ENCODE data around the gene ESR1. TPM values are rescaled to one million over a fixed set of nuclear protein-coding genes. Genes with fewer than 3 reads are reported as not detected.

Gene ESR1
- polyA plus RNA-seq, 1 donor (not counting 4 experiments of a cell fraction or from before 2014, with no cell fraction given) = 0.22 TPM

- no peaks in the 10 kb centered on the region for H3K9me3 ChIP-seq (ENCODE audit: control insufficient read depth, low read depth, low read length)
- TF ChIP-seq EZH2 (IDR thresholded peaks at IDR 0.05; ENCODE audit: low read length) (no peak), CTCF (optimal IDR thresholded peaks at IDR 0.05 in 1 of 3, IDR thresholded peaks at IDR 0.05 in 1 of 3, conservative IDR thresholded peaks at IDR 0.05 in 1 of 3; ENCODE audit: extremely low read depth in 1 of 3, insufficient read depth in 2 of 3, low read length in 3 of 3) (no peak)
- no peak overlapping the region for H3K9ac ChIP-seq (ENCODE audit: control insufficient read depth, extremely low read depth, insufficient read depth, low read length)
- H3K4me1 ChIP-seq (ENCODE audit: control insufficient read depth, extremely low read depth, insufficient read depth, low read length) = no peaks in the 10 kb centered on the region
- H3K27ac ChIP-seq (ENCODE audit: control insufficient read depth, insufficient read depth, low read length) = no peak overlapping the region
- dilution Hi-C loops (cut with MboI; ENCODE audit: extremely low pct_ligation_motif_present, low sequenced_read_pairs) = no loop called here
- no peak overlapping the region for H3K4me2 ChIP-seq (ENCODE audit: control insufficient read depth, extremely low read depth, insufficient read depth, low read depth, low read length)
- H3K4me3 ChIP-seq (ENCODE audit: control insufficient read depth in 2 of 3, extremely low read depth in 1 of 3, insufficient read depth in 2 of 3, low read depth in 1 of 3, low read length in 3 of 3) = no peak overlapping the region
- no peaks in the 10 kb centered on the region for H3K79me2 ChIP-seq (ENCODE audit: control insufficient read depth, insufficient read depth, low read length)
- FAIRE-seq = no peak
- no peaks in the 10 kb centered on the region for H4K20me1 ChIP-seq (ENCODE audit: control insufficient read depth, extremely low read depth, insufficient read depth, low read length)
- H3K27me3 ChIP-seq (ENCODE audit: control insufficient read depth, extremely low read depth, insufficient read depth, low read length) = no peaks in the 10 kb centered on the region
- no peak overlapping the region for H2AFZ ChIP-seq (ENCODE audit: control insufficient read depth, low read length)
- H3K36me3 ChIP-seq (ENCODE audit: control insufficient read depth in 2 of 2, extremely low read depth in 1 of 2, insufficient read depth in 2 of 2, low read length in 2 of 2) = no peaks in the 10 kb centered on the region
- no peaks in the 10 kb centered on the region for H3K9me1 ChIP-seq (ENCODE audit: control insufficient read depth, extremely low read depth, insufficient read depth, low read length)
- no peak for DNase-seq (ENCODE audit: low read depth, low spot score)
Measured at GRCh38 chr6:151826517-151827142, 19.1 kb downstream of the ESR1 start.

GRCh38 chr6:151832710-151833109 lies 25.2 kb downstream of the ESR1 start:
- Histone ChIP-seq H3K36me3 (ENCODE audit: control insufficient read depth in 2 of 2, extremely low read depth in 1 of 2, insufficient read depth in 2 of 2, low read length in 2 of 2) (no peaks in the 10 kb centered on the region), H3K79me2 (ENCODE audit: control insufficient read depth, insufficient read depth, low read length) (no peaks in the 10 kb centered on the region), H3K9me1 (ENCODE audit: control insufficient read depth, extremely low read depth, insufficient read depth, low read length) (no peaks in the 10 kb centered on the region), H3K27me3 (ENCODE audit: control insufficient read depth, extremely low read depth, insufficient read depth, low read length) (no peaks in the 10 kb centered on the region), H3K4me3 (ENCODE audit: control insufficient read depth in 2 of 3, extremely low read depth in 1 of 3, insufficient read depth in 2 of 3, low read depth in 1 of 3, low read length in 3 of 3) (no peak overlapping the region), H3K9me3 (ENCODE audit: control insufficient read depth, low read depth, low read length) (no peaks in the 10 kb centered on the region), H3K27ac (ENCODE audit: control insufficient read depth, insufficient read depth, low read length) (no peak overlapping the region), H3K4me2 (ENCODE audit: control insufficient read depth, extremely low read depth, insufficient read depth, low read depth, low read length) (no peak overlapping the region), H3K4me1 (ENCODE audit: control insufficient read depth, extremely low read depth, insufficient read depth, low read length) (no peaks in the 10 kb centered on the region), H2AFZ (ENCODE audit: control insufficient read depth, low read length) (no peak overlapping the region), H4K20me1 (ENCODE audit: control insufficient read depth, extremely low read depth, insufficient read depth, low read length) (no peaks in the 10 kb centered on the region), H3K9ac (ENCODE audit: control insufficient read depth, extremely low read depth, insufficient read depth, low read length) (no peak overlapping the region)
- no peak for FAIRE-seq
- TF ChIP-seq EZH2 (IDR thresholded peaks at IDR 0.05; ENCODE audit: low read length) = no peak
- no peak for TF ChIP-seq CTCF (optimal IDR thresholded peaks at IDR 0.05 in 1 of 3, IDR thresholded peaks at IDR 0.05 in 1 of 3, conservative IDR thresholded peaks at IDR 0.05 in 1 of 3; ENCODE audit: extremely low read depth in 1 of 3, insufficient read depth in 2 of 3, low read length in 3 of 3)
- DNase-seq (ENCODE audit: low read depth, low spot score) = no peak
- dilution Hi-C loops (cut with MboI; ENCODE audit: extremely low pct_ligation_motif_present, low sequenced_read_pairs) = no loop called here

Measured in keratinocyte (primary cell).